HG02610 (cell line): Measurements from ENCODE around the gene OTUD3.
A peak's percentile ranks its signal among the peaks of the same experiment; 100 is the strongest.
"Not testable (repeated sequence)": the region's sequence is repeated elsewhere in the genome, so short reads cannot be mapped to it uniquely, and the experiment has no call there.

Experiments
- ATAC-seq: cut with Tn5 transposase; IDR thresholded peaks from one replicate; pipeline ENCODE4 v1.9.1; 2021; ENCODE audit warnings: mild to moderate bottlenecking, moderate library complexity; ENCODE audit not compliant: unreplicated experiment

OTUD3 gene

GRCh38 chr1:19882111-19883071 lies at the start of gene OTUD3:
TSS of gene OTUD3 (plus strand) at chr1:19882395. CDS start at chr1:19882514, 119 bp downstream.
- peak; percentile 92 for ATAC-seq

- no peak for ATAC-seq
Observed at GRCh38 chr1:19835578-19835977, 46.6 kb upstream of the OTUD3 start.

- ATAC-seq, result no peak
Observed at GRCh38 chr1:19837866-19838265, 44.3 kb upstream of the OTUD3 start.

- no peak for ATAC-seq
Observed at GRCh38 chr1:19840228-19840627, 42.0 kb upstream of the OTUD3 start.

GRCh38 chr1:19844731-19845495 lies 37.3 kb upstream of the OTUD3 start:
- ATAC-seq, result no peak

GRCh38 chr1:19845555-19845954 lies 36.6 kb upstream of the OTUD3 start:
- ATAC-seq, result no peak

GRCh38 chr1:19846338-19846737 lies 35.9 kb upstream of the OTUD3 start:
- ATAC-seq, result no peak

- ATAC-seq, result not testable (repeated sequence)
Observed at GRCh38 chr1:19847334-19847733, 34.9 kb upstream of the OTUD3 start.

GRCh38 chr1:19849307-19849706 lies 32.9 kb upstream of the OTUD3 start:
- not testable (repeated sequence) for ATAC-seq

GRCh38 chr1:19850214-19850613 lies 32.0 kb upstream of the OTUD3 start:
- ATAC-seq, result no peak

- ATAC-seq, result no peak
Observed at GRCh38 chr1:19852036-19852435, 30.2 kb upstream of the OTUD3 start.

GRCh38 chr1:19854866-19855265 lies 27.3 kb upstream of the OTUD3 start:
- no peak for ATAC-seq

GRCh38 chr1:19858893-19859292 lies 23.3 kb upstream of the OTUD3 start:
- no peak for ATAC-seq

GRCh38 chr1:19859876-19860275 lies 22.3 kb upstream of the OTUD3 start:
- no peak for ATAC-seq

GRCh38 chr1:19860418-19860817 lies 21.8 kb upstream of the OTUD3 start:
- no peak for ATAC-seq

- no peak for ATAC-seq
Observed at GRCh38 chr1:19861034-19861433, 21.2 kb upstream of the OTUD3 start.

- ATAC-seq, result no peak
Observed at GRCh38 chr1:19861842-19862530, 20.2 kb upstream of the OTUD3 start.

GRCh38 chr1:19862944-19863343 lies 19.3 kb upstream of the OTUD3 start:
- no peak for ATAC-seq

GRCh38 chr1:19864570-19865160 lies 17.5 kb upstream of the OTUD3 start:
- ATAC-seq, result no peak

- ATAC-seq, result no peak
Observed at GRCh38 chr1:19866029-19866428, 16.2 kb upstream of the OTUD3 start.

GRCh38 chr1:19866758-19867157 lies 15.4 kb upstream of the OTUD3 start:
- ATAC-seq, result no peak
